ENCODE results near the gene AUTS2. TPM values are rescaled to one million over a fixed set of nuclear protein-coding genes. Genes with fewer than 3 reads are reported as not detected.

AUTS2 gene
- total and polyA plus RNA-seq, 2 of the 8 experiments (the other 6 are each of a cell fraction or from before 2014, with no cell fraction given): 25.9 to 101 TPM

GRCh38 chr7:70016044-70016770 lies 417.9 kb downstream of the AUTS2 start:
- Histone ChIP-seq H3K9ac (replicated peaks in 1 of 4; ENCODE audit: extremely low read depth in 1 of 4, low read depth in 3 of 4, low read length in 3 of 4) (no peak overlapping the region), H4K5ac (ENCODE audit: insufficient read length, low read depth, low read length) (no peak overlapping the region), H3K9me3 (ENCODE audit: insufficient read depth in 2 of 2, low read depth in 1 of 2, low read length in 1 of 2) (no peaks in the 10 kb centered on the region), H2AFZ (ENCODE audit: low read length) (no peak overlapping the region), H4K91ac (replicated peaks; ENCODE audit: insufficient read length, low read length) (no peak overlapping the region), H2BK12ac (ENCODE audit: low read depth, low read length) (no peak overlapping the region), H3K18ac (ENCODE audit: extremely low read depth, low read length) (no peak overlapping the region), H2BK120ac (replicated peaks; ENCODE audit: low read depth, low read length) (no peak overlapping the region), H2BK5ac (ENCODE audit: low read depth, low read length) (no peak overlapping the region), H3K14ac (ENCODE audit: insufficient read length) (no peak overlapping the region), H2AK5ac (ENCODE audit: low read depth, low read length) (no peak overlapping the region), H3K4me2 (ENCODE audit: insufficient read depth in 1 of 2, low read depth in 2 of 2, low read length in 2 of 2) (no peak overlapping the region), H3K4ac (replicated peaks; ENCODE audit: insufficient read length, low read depth, low read length) (no peak overlapping the region), H3K23ac (ENCODE audit: insufficient read length) (no peak overlapping the region), H3K27ac (ENCODE audit: low read depth, low read length) (no peak overlapping the region), H3K79me2 (ENCODE audit: control insufficient read depth in 1 of 2, insufficient read depth in 2 of 2, low read length in 2 of 2) (no peaks in the 10 kb centered on the region), H3K4me3 (ENCODE audit: extremely low read depth in 1 of 4, insufficient read depth in 2 of 4, low read depth in 3 of 4, low read length in 4 of 4) (no peak overlapping the region), H3K4me1 (replicated peaks in 1 of 4; ENCODE audit: control insufficient read depth in 3 of 4, insufficient read depth in 4 of 4, low read length in 3 of 4) (peaks cover 0 to 12% (median 4%) of the 10 kb centered on the region in 4 experiments; a peak in 4 of 7 replicates), H2BK20ac (ENCODE audit: low read length) (no peak overlapping the region), H3K79me1 (ENCODE audit: low read depth, low read length) (no peaks in the 10 kb centered on the region), H4K8ac (ENCODE audit: extremely low read depth, insufficient read depth, low read length) (no peak overlapping the region), H3K23me2 (ENCODE audit: low read depth, low read length) (no peaks in the 10 kb centered on the region), H3K27me3 (replicated peaks in 1 of 4; ENCODE audit: control insufficient read depth in 3 of 4, extremely low read depth in 1 of 4, insufficient read depth in 3 of 4, low read length in 3 of 4) (no peaks in the 10 kb centered on the region), H4K20me1 (replicated peaks in 1 of 2; ENCODE audit: control insufficient read depth in 1 of 2, insufficient read depth in 2 of 2, low read length in 2 of 2) (no peaks in the 10 kb centered on the region), H3K36me3 (ENCODE audit: control insufficient read depth in 2 of 4, insufficient read depth in 4 of 4, low read length in 3 of 4) (no peaks in the 10 kb centered on the region), H3K56ac (replicated peaks; ENCODE audit: insufficient read length, low read depth, low read length) (no peak overlapping the region), H2BK15ac (ENCODE audit: low read length) (no peak overlapping the region)
- ChIA-PET CTCF (ENCODE audit: partially characterized antibody) (interaction anchor here (3.2 kb wide), 1 partner anchor 26 kb away, joined by 15 read pairs; no protein-coding TSS in a partner anchor), POLR2A (ENCODE audit: partially characterized antibody) (no interaction called here)
- DNase-seq (ENCODE audit: low read depth in 1 of 2, low spot score in 2 of 2): no peak
- TF ChIP-seq RBBP5 (IDR thresholded peaks at IDR 0.05; ENCODE audit: borderline replicate concordance, low read depth, low read length) (no peak), KDM4A (IDR thresholded peaks at IDR 0.05; ENCODE audit: low read depth, low read length, severe bottlenecking) (no peak), CBX5 (IDR thresholded peaks at IDR 0.05; ENCODE audit: low read depth, low read length) (no peak), RNF2 (IDR thresholded peaks at IDR 0.05; ENCODE audit: borderline replicate concordance, low read depth, low read length, missing control alignments, poor library complexity, severe bottlenecking) (no peak), EP300 (IDR thresholded peaks at IDR 0.05; ENCODE audit: borderline replicate concordance in 1 of 2, low read depth in 2 of 2, low read length in 2 of 2) (no peak), HDAC6 (IDR thresholded peaks at IDR 0.05; ENCODE audit: low read depth, low read length) (no peak), TAF1 (IDR thresholded peaks at IDR 0.05; ENCODE audit: low read depth, low read length) (no peak), CTCF (IDR thresholded peaks at IDR 0.05; ENCODE audit: control extremely low read depth in 1 of 3, insufficient read depth in 1 of 3, low read depth in 1 of 3, low read length in 3 of 3) (no peak), SIRT6 (IDR thresholded peaks at IDR 0.05; ENCODE audit: low read length) (no peak), RFX5 (IDR thresholded peaks at IDR 0.05; ENCODE audit: borderline replicate concordance, low read depth, low read length) (no peak)
- no peak for FAIRE-seq
- 81% methylated on average over 6 of the region's 6 CpGs; no CpG with 5 or more reads in 1 of the 2 experiments for WGBS, 2 experiments (ENCODE audit: extremely low coverage in 1 of 2, insufficient coverage in 1 of 2, insufficient read length in 1 of 2, insufficient replicate concordance in 2 of 2, low coverage in 1 of 2, low lambda C conversion rate in 2 of 2, missing lambda C conversion rate in 1 of 2)
